Mesenchymal stem cell (in vitro differentiated cells and primary cell): Measurements from ENCODE around the gene HMGN3.

Experiments
- DNase-seq: peaks from one replicate; pipeline ENCODE4 v3.0.0-alpha.2; 2013
- H2AFZ ChIP-seq: one replicate; pipeline ENCODE4 v1.6.1; 2013; ENCODE audit warnings: low read depth, mild to moderate bottlenecking, control low read depth, inconsistent platforms, low read length, moderate library complexity
- H2AK5ac ChIP-seq: 2 replicates; pipeline ENCODE4 v1.6.1; 2013; ENCODE audit warnings: low read length, moderate library complexity, mild to moderate bottlenecking, inconsistent platforms; ENCODE audit not compliant: severe bottlenecking
- H2BK120ac ChIP-seq: one replicate; pipeline ENCODE4 v1.6.1; 2013; ENCODE audit warnings: low read depth, mild to moderate bottlenecking, inconsistent platforms, low read length, moderate library complexity
- H2BK12ac ChIP-seq, 2 experiments: one replicate each; pipeline ENCODE4 v1.6.1; 2013; ENCODE audit warnings: inconsistent platforms in 2 of 2, low read length in 2 of 2, mild to moderate bottlenecking in 2 of 2, moderate library complexity in 2 of 2, control low read depth in 1 of 2
- H2BK15ac ChIP-seq: one replicate; pipeline ENCODE4 v1.6.1; 2013; ENCODE audit warnings: mild to moderate bottlenecking, low read depth, inconsistent platforms; ENCODE audit not compliant: poor library complexity, severe bottlenecking
- H2BK5ac ChIP-seq: 2 replicates; pipeline ENCODE4 v1.6.1; 2013; ENCODE audit warnings: low read depth, mild to moderate bottlenecking, low read length, control low read depth, inconsistent platforms; ENCODE audit not compliant: poor library complexity, severe bottlenecking
- H3K14ac ChIP-seq, 2 experiments: one replicate each; pipeline ENCODE4 v1.6.1; 2013; ENCODE audit warnings: inconsistent platforms in 2 of 2, low read length in 2 of 2, control low read depth in 1 of 2, mild to moderate bottlenecking in 1 of 2, moderate library complexity in 1 of 2
- H3K18ac ChIP-seq, 2 experiments: one replicate each; pipeline ENCODE4 v1.6.1; 2013; ENCODE audit warnings: inconsistent platforms in 2 of 2, low read length in 2 of 2, control low read depth in 1 of 2, low read depth in 1 of 2, mild to moderate bottlenecking in 1 of 2
- H3K23ac ChIP-seq, 2 experiments: one replicate each; pipeline ENCODE4 v1.6.1; 2013; ENCODE audit warnings: inconsistent platforms in 2 of 2, low read length in 2 of 2, mild to moderate bottlenecking in 2 of 2, moderate library complexity in 2 of 2, control low read depth in 1 of 2
- H3K27ac ChIP-seq: 2 replicates; pipeline ENCODE4 v1.5.1; 2013; ENCODE audit warnings: mild to moderate bottlenecking, moderate library complexity, low read length, control low read depth, inconsistent platforms; ENCODE audit not compliant: poor library complexity, severe bottlenecking
- H3K27me3 ChIP-seq, 2 experiments: 2 replicates each; pipeline versions ENCODE4 v1.6.1 to v1.7.0; 2013; ENCODE audit warnings: low read length in 2 of 2, mild to moderate bottlenecking in 2 of 2, moderate library complexity in 2 of 2, control low read depth in 1 of 2, inconsistent platforms in 1 of 2; ENCODE audit not compliant: control insufficient read depth in 1 of 2, insufficient read depth in 1 of 2
- H3K36me3 ChIP-seq, 2 experiments: 2 replicates each; pipeline versions ENCODE4 v1.6.1 to v1.7.0; 2013; ENCODE audit warnings: low read length in 2 of 2, control low read depth in 1 of 2, inconsistent platforms in 1 of 2, low read depth in 1 of 2, mild to moderate bottlenecking in 1 of 2; ENCODE audit not compliant: insufficient read depth in 2 of 2, control insufficient read depth in 1 of 2
- H3K4ac ChIP-seq, 2 experiments: one replicate each; pipeline ENCODE4 v1.6.1; 2013; ENCODE audit warnings: inconsistent platforms in 2 of 2, low read length in 2 of 2, mild to moderate bottlenecking in 2 of 2, moderate library complexity in 2 of 2, control low read depth in 1 of 2, low read depth in 1 of 2
- H3K4me1 ChIP-seq: 2 replicates; pipeline ENCODE4 v1.6.1; 2013; ENCODE audit warnings: low read depth, low read length, control low read depth; ENCODE audit not compliant: control insufficient read depth, insufficient read depth
- H3K4me2 ChIP-seq: 2 replicates; pipeline ENCODE4 v1.6.1; 2013; ENCODE audit warnings: low read length, mild to moderate bottlenecking, inconsistent platforms; ENCODE audit not compliant: poor library complexity, severe bottlenecking
- H3K4me3 ChIP-seq, 2 experiments: 2 replicates each; pipeline versions ENCODE4 v1.5.1 to v1.7.0; 2013; ENCODE audit warnings: low read length in 2 of 2, mild to moderate bottlenecking in 2 of 2, control low read depth in 1 of 2, low read depth in 1 of 2; ENCODE audit not compliant: insufficient read depth in 1 of 2
- H3K79me1 ChIP-seq: replicated peaks from 2 replicates; pipeline ENCODE4 v1.6.1; 2013; ENCODE audit warnings: mild to moderate bottlenecking, control low read depth, low read length, inconsistent platforms; ENCODE audit not compliant: poor library complexity, severe bottlenecking
- H3K9ac ChIP-seq: 2 replicates; pipeline ENCODE4 v1.7.0; 2013; ENCODE audit warnings: mild to moderate bottlenecking, low read length, moderate library complexity
- H3K9me3 ChIP-seq: 2 replicates; pipeline ENCODE4 v1.7.0; 2013; ENCODE audit warnings: mild to moderate bottlenecking, low read length; ENCODE audit not compliant: control insufficient read depth
- H4K8ac ChIP-seq: one replicate; pipeline ENCODE4 v1.6.1; 2013; ENCODE audit warnings: inconsistent platforms, mild to moderate bottlenecking, low read length, moderate library complexity
- H4K91ac ChIP-seq: one replicate; pipeline ENCODE4 v1.6.1; 2013; ENCODE audit warnings: mild to moderate bottlenecking, low read length, inconsistent platforms
- WGBS: methylation state at CpG from one replicate; pipeline ENCODE4 v1.1.7; 2013; ENCODE audit warnings: mixed read lengths; 5-methylcytosine and 5-hydroxymethylcytosine counted together

The HMGN3 gene

GRCh38 chr6:79184086-79184485 is 50.4 kb downstream of the HMGN3 start:
- no peak overlapping the region for H2BK12ac ChIP-seq
- 88% methylated on average over 1 of the region's 2 CpGs for WGBS
- H2BK15ac ChIP-seq = no peak overlapping the region
- H3K9me3 ChIP-seq = no peaks in the 10 kb centered on the region
- H4K91ac ChIP-seq = no peak overlapping the region
- no peak overlapping the region for H2BK5ac ChIP-seq
- H3K14ac ChIP-seq = no peak overlapping the region
- H3K18ac ChIP-seq = no peak overlapping the region
- H3K4me3 ChIP-seq = no peak overlapping the region
- H3K36me3 ChIP-seq = no peaks in the 10 kb centered on the region
- no peak overlapping the region for H3K27ac ChIP-seq
- H4K8ac ChIP-seq = no peak overlapping the region
- no peak overlapping the region for H2AFZ ChIP-seq
- no peaks in the 10 kb centered on the region for H3K4me1 ChIP-seq
- DNase-seq = no peak
- H3K4me2 ChIP-seq = no peak overlapping the region
- H2BK120ac ChIP-seq = no peak overlapping the region
- H3K23ac ChIP-seq = no peak overlapping the region
- H3K9ac ChIP-seq = no peak overlapping the region
- H3K79me1 ChIP-seq = no peaks in the 10 kb centered on the region
- no peak overlapping the region for H2AK5ac ChIP-seq
- no peaks in the 10 kb centered on the region for H3K27me3 ChIP-seq
- H3K4ac ChIP-seq = no peak overlapping the region

- no peak for DNase-seq
- Histone ChIP-seq H3K9ac (no peak overlapping the region), H3K23ac (no peak overlapping the region), H2AK5ac (no peak overlapping the region), H3K4ac (no peak overlapping the region), H3K27me3 (no peaks in the 10 kb centered on the region), H3K79me1 (no peaks in the 10 kb centered on the region), H3K4me1 (no peaks in the 10 kb centered on the region), H2BK12ac (no peak overlapping the region), H3K18ac (no peak overlapping the region), H3K14ac (no peak overlapping the region), H2AFZ (no peak overlapping the region), H3K36me3 (no peaks in the 10 kb centered on the region), H2BK15ac (no peak overlapping the region), H3K4me2 (no peak overlapping the region), H2BK120ac (no peak overlapping the region), H3K4me3 (no peak overlapping the region), H4K8ac (no peak overlapping the region), H3K27ac (no peak overlapping the region), H2BK5ac (no peak overlapping the region), H3K9me3 (peaks cover 3% of the 10 kb centered on the region), H4K91ac (no peak overlapping the region)
- WGBS = 78% methylated on average over 2 of the region's 2 CpGs
Observed at GRCh38 chr6:79180052-79180451, 54.4 kb downstream of the HMGN3 start.

GRCh38 chr6:79173378-79173777 is 61.1 kb downstream of the HMGN3 start:
- no peaks in the 10 kb centered on the region for H3K36me3 ChIP-seq
- DNase-seq = no peak
- H3K9ac ChIP-seq = no peak overlapping the region
- H3K79me1 ChIP-seq = no peaks in the 10 kb centered on the region
- no peak overlapping the region for H2BK120ac ChIP-seq
- H3K27ac ChIP-seq = no peak overlapping the region
- H3K27me3 ChIP-seq = no peaks in the 10 kb centered on the region
- no peak overlapping the region for H4K8ac ChIP-seq
- no peak overlapping the region for H3K4me2 ChIP-seq
- H2AFZ ChIP-seq = no peak overlapping the region
- no peak overlapping the region for H2BK5ac ChIP-seq
- H3K4ac ChIP-seq = no peak overlapping the region
- H3K4me3 ChIP-seq = no peak overlapping the region
- no peak overlapping the region for H2AK5ac ChIP-seq
- H3K4me1 ChIP-seq = peaks cover 1% of the 10 kb centered on the region
- no peak overlapping the region for H2BK15ac ChIP-seq
- peaks cover 3% of the 10 kb centered on the region for H3K9me3 ChIP-seq
- no peak overlapping the region for H3K14ac ChIP-seq
- H2BK12ac ChIP-seq = no peak overlapping the region
- H3K23ac ChIP-seq = no peak overlapping the region
- H4K91ac ChIP-seq = no peak overlapping the region
- peak overlapping the region in 1 of 2 experiments; percentile 21 for H3K18ac ChIP-seq

GRCh38 chr6:79170959-79171358 is 63.5 kb downstream of the HMGN3 start:
- Histone ChIP-seq H2AK5ac (no peak overlapping the region), H3K27me3 (no peaks in the 10 kb centered on the region), H3K14ac (no peak overlapping the region), H3K27ac (peak overlapping the region; percentile 60), H3K9ac (no peak overlapping the region), H2BK12ac (no peak overlapping the region), H4K91ac (no peak overlapping the region), H3K79me1 (no peaks in the 10 kb centered on the region), H2AFZ (no peak overlapping the region), H3K18ac (no peak overlapping the region), H2BK15ac (no peak overlapping the region), H2BK120ac (no peak overlapping the region), H2BK5ac (no peak overlapping the region), H3K4me1 (peaks cover 1% of the 10 kb centered on the region), H3K4me3 (no peak overlapping the region), H3K4me2 (no peak overlapping the region), H3K23ac (no peak overlapping the region), H3K9me3 (no peaks in the 10 kb centered on the region), H3K36me3 (no peaks in the 10 kb centered on the region), H3K4ac (no peak overlapping the region), H4K8ac (no peak overlapping the region)
- DNase-seq = no peak
- WGBS = no CpG with 5 or more reads among the region's 3 CpGs
